ENCODE measurements around the gene RETN.

RETN gene

GRCh38 chr19:7625763-7626372, 43.0 kb upstream of the RETN start:
- Histone ChIP-seq H3K27ac (no peak overlapping the region), H3K9me3 (ENCODE audit: low read depth, low read length) (no peaks in the 10 kb centered on the region), H3K4me3 (no peak overlapping the region), H3K9ac (ENCODE audit: insufficient read length) (no peak overlapping the region), H3K36me3 (ENCODE audit: insufficient read depth, low read length) (peaks cover 5% of the 10 kb centered on the region; the same call in 1 of the 2 replicates)
- no peak for DNase-seq (ENCODE audit: low read depth, low spot score)
- TF ChIP-seq POLR2AphosphoS5 (IDR thresholded peaks at IDR 0.05; ENCODE audit: borderline replicate concordance, low read depth, low read length) (no peak), FOXP2 (optimal IDR thresholded peaks at IDR 0.05; ENCODE audit: control extremely low read depth, extremely low read length, insufficient read depth) (no peak), EZH2 (IDR thresholded peaks at IDR 0.05) (no peak)

DNA sequence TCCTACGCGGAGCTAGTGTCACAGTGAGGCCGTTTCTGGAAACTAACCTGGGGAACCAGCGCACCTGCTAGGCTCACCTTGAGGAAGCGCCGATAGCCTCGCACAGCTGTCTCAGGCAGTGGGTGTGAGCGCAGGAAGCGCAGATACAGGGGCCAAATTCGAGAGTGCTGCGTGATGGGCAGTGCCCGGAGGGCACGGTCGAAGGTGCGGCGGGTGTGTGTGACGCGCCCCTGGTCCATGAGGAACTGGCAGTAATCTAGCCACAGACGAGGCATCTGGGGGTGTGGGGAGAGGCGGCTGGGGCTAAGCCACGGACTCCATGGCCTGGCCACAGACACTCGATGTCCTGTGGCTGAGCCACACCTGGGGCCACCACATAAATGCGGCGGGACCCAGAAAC, 41.7 kb upstream of the RETN start:
- Histone ChIP-seq H3K9me3 (ENCODE audit: low read depth, low read length) (no peaks in the 10 kb centered on the region), H3K4me3 (no peak overlapping the region), H3K36me3 (ENCODE audit: insufficient read depth, low read length) (peaks cover 5% of the 10 kb centered on the region; the same call in 1 of the 2 replicates), H3K9ac (ENCODE audit: insufficient read length) (no peak overlapping the region), H3K27ac (no peak overlapping the region)
- no peak for DNase-seq (ENCODE audit: low read depth, low spot score)
- TF ChIP-seq EZH2 (IDR thresholded peaks at IDR 0.05) (no peak), FOXP2 (optimal IDR thresholded peaks at IDR 0.05; ENCODE audit: control extremely low read depth, extremely low read length, insufficient read depth) (no peak), POLR2AphosphoS5 (IDR thresholded peaks at IDR 0.05; ENCODE audit: borderline replicate concordance, low read depth, low read length) (no peak)

GRCh38 chr19:7628589-7629311, 40.1 kb upstream of the RETN start:
- Histone ChIP-seq H3K4me3 (peak overlapping the region; percentile 95), H3K36me3 (ENCODE audit: insufficient read depth, low read length) (no peaks in the 10 kb centered on the region; the same call in 1 of the 2 replicates), H3K9me3 (ENCODE audit: low read depth, low read length) (no peaks in the 10 kb centered on the region), H3K27ac (peak overlapping the region; percentile 33; the same call in 1 of the 2 replicates), H3K9ac (ENCODE audit: insufficient read length) (peak overlapping the region; percentile 91)
- TF ChIP-seq EZH2 (IDR thresholded peaks at IDR 0.05) = no peak
- TF ChIP-seq POLR2AphosphoS5 (IDR thresholded peaks at IDR 0.05; ENCODE audit: borderline replicate concordance, low read depth, low read length) = no peak
- no peak for TF ChIP-seq FOXP2 (optimal IDR thresholded peaks at IDR 0.05; ENCODE audit: control extremely low read depth, extremely low read length, insufficient read depth)
- no peak for DNase-seq (ENCODE audit: low read depth, low spot score)

DNA sequence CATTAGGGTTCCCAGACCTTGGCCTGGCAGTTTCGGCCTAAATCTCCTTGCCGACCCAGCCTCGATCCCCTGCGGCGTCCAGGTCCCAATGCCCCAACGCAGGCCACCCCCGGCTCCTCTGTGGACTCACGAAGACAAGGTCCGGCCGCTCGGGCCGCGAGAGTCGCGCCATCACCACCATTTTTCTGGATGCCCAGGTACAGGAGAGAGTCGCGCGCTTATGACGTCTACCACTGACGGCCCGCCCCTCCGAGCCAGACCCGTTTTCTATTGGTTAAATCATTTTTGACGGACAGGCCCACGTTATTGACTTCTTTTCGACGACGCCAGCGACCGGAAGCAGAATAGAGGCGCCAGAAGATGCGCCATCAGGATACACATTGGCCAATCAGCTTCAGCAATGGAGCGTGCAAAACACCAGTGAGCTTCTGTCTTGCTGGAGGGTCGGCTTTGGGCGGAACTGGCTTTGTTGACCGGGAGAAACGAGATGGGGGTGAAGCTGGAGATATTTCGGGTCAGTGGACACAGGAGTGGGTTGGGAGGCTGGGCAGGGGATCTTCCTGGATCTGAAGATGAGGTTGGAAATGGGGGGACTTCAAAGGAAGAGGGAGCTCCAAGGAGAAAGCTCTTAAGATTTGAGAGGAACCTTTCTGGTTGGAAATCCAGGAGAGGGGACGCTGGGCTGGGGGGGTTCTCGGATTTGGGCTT, 39.3 kb upstream of the RETN start, which contains the start of the genes PET100 and XAB2:
TSS of gene PET100 (plus strand) at position 447 of the 708 bp plus-strand sequence. CDS start at position 488, 41 bp downstream.
TSS of gene XAB2 (minus strand) at position 199 of the 708 bp plus-strand sequence. CDS start at position 181, 18 bp downstream.
- H3K9me3 ChIP-seq (ENCODE audit: low read depth, low read length) = no peaks in the 10 kb centered on the region
- TF ChIP-seq EZH2 (IDR thresholded peaks at IDR 0.05) = no peak
- TF ChIP-seq FOXP2 (optimal IDR thresholded peaks at IDR 0.05; ENCODE audit: control extremely low read depth, extremely low read length, insufficient read depth) = no peak
- peak; percentile 67 for TF ChIP-seq POLR2AphosphoS5 (IDR thresholded peaks at IDR 0.05; ENCODE audit: borderline replicate concordance, low read depth, low read length)
- DNase-seq (ENCODE audit: low read depth, low spot score) = peak; percentile 95
- H3K4me3 ChIP-seq = peak within 1 kb of the TSS; percentile 95
- H3K9ac ChIP-seq (ENCODE audit: insufficient read length) = peak within 1 kb of the TSS; percentile 94
- no peaks in the 10 kb centered on the region; the same call in 1 of the 2 replicates for H3K36me3 ChIP-seq (ENCODE audit: insufficient read depth, low read length)
- H3K27ac ChIP-seq = peak within 1 kb of the TSS; percentile 65

GRCh38 chr19:7631577-7631976, 37.3 kb upstream of the RETN start:
- no peak for DNase-seq (ENCODE audit: low read depth, low spot score)
- H3K4me3 ChIP-seq = no peak overlapping the region
- no peaks in the 10 kb centered on the region for H3K9me3 ChIP-seq (ENCODE audit: low read depth, low read length)
- no peak overlapping the region for H3K9ac ChIP-seq (ENCODE audit: insufficient read length)
- H3K36me3 ChIP-seq (ENCODE audit: insufficient read depth, low read length) = no peaks in the 10 kb centered on the region; the same call in 1 of the 2 replicates
- no peak for TF ChIP-seq FOXP2 (optimal IDR thresholded peaks at IDR 0.05; ENCODE audit: control extremely low read depth, extremely low read length, insufficient read depth)
- no peak overlapping the region for H3K27ac ChIP-seq

GRCh38 chr19:7632340-7633203, 36.3 kb upstream of the RETN start:
- H3K9me3 ChIP-seq (ENCODE audit: low read depth, low read length) = no peaks in the 10 kb centered on the region
- H3K9ac ChIP-seq (ENCODE audit: insufficient read length) = no peak overlapping the region
- H3K36me3 ChIP-seq (ENCODE audit: insufficient read depth, low read length) = no peaks in the 10 kb centered on the region
- no peak overlapping the region for H3K27ac ChIP-seq
- no peak for DNase-seq (ENCODE audit: low read depth, low spot score)
- H3K4me3 ChIP-seq = no peak overlapping the region
- TF ChIP-seq EZH2 (IDR thresholded peaks at IDR 0.05) = no peak
- TF ChIP-seq POLR2AphosphoS5 (IDR thresholded peaks at IDR 0.05; ENCODE audit: borderline replicate concordance, low read depth, low read length) = no peak
- TF ChIP-seq FOXP2 (optimal IDR thresholded peaks at IDR 0.05; ENCODE audit: control extremely low read depth, extremely low read length, insufficient read depth) = no peak

- H3K4me3 ChIP-seq = no peak within 1 kb of the TSS
- no peaks in the 10 kb centered on the region for H3K9me3 ChIP-seq (ENCODE audit: low read depth, low read length)
- no peak for TF ChIP-seq FOXP2 (optimal IDR thresholded peaks at IDR 0.05; ENCODE audit: control extremely low read depth, extremely low read length, insufficient read depth)
- TF ChIP-seq EZH2 (IDR thresholded peaks at IDR 0.05) = no peak
- TF ChIP-seq POLR2AphosphoS5 (IDR thresholded peaks at IDR 0.05; ENCODE audit: borderline replicate concordance, low read depth, low read length) = no peak; the same call in 1 of the 2 replicates
- H3K36me3 ChIP-seq (ENCODE audit: insufficient read depth, low read length) = no peaks in the 10 kb centered on the region
- no peak within 1 kb of the TSS for H3K27ac ChIP-seq
- no peak for DNase-seq (ENCODE audit: low read depth, low spot score)
- no peak within 1 kb of the TSS for H3K9ac ChIP-seq (ENCODE audit: insufficient read length)
These were observed 35.2 kb upstream of the RETN start, which contains the start of gene PCP2 for GRCh38 chr19:7633698-7634097. Gene PCP2, minus strand, starts transcription at chr19:7633719. Its CDS starts 262 bp downstream, at chr19:7633457.
